GM10266 (cell line): ENCODE measurements around the gene TRIM41.
"Not testable (repeated sequence)": the region's sequence is repeated elsewhere in the genome, so short reads cannot be mapped to it uniquely, and the experiment has no call there.

Experiments
- DNase-seq: peaks from one replicate; pipeline ENCODE4 v3.0.0; 2012; ENCODE audit errors: extremely low spot score
- CTCF ChIP-seq: IDR thresholded peaks from 2 replicates; pipeline ENCODE4 v1.5.1; 2012; ENCODE audit warnings: mild to moderate bottlenecking, low read depth; ENCODE audit not compliant: control insufficient read depth, insufficient read depth; ENCODE audit errors: missing control alignments

The TRIM41 gene

DNA sequence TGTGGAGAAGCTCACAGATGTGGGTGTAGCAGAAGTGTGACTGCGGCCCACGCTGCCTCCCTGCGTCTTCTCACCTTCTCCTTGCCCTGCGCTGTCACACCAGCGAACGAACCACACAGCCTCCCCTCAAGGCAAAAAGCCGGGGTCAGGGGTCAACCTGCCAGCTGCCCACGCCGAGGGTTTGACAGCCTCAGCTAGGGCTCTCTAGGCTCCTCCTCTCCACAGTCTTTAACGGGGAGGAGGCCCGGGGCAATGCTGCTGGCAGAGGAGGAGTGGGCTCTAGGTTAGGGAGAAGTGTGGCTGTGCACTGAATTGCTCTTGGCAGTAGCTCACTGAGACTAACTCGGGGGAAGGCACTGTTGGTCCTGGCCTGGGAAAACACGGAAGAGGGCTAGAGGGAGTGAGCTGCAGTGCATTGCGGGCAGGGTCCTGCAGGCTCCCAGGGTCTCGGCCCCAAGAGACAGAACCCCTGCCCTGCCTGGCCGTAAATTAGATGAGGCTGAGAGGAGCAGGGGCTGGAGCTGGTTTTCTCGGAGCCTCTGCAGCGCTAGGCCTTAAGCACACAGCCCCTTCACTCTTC lies 42.1 kb downstream of the TRIM41 start:
- DNase-seq: no peak
- no peak for TF ChIP-seq CTCF

GRCh38 chr5:181267291-181267904 lies 44.3 kb downstream of the TRIM41 start:
- DNase-seq: not testable (repeated sequence)

DNA sequence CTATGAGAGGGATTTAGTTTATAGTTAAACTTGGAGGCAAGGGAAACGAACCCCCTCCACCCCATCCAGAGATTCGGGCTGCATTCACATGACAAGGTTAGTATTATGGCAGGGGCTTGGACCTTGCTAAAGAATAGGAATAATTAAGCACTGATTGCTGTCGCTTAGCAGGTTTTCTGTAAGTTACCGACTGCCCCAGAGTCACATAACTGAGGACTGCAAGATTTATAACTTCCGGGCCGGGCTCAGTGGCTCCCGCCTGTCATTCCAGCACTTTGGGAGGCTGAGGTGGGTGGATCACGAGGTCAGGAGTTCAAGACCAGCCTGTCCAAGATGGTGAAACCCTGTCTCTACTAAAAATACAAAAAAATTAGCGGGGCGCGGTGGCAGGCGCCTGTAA lies 44.8 kb downstream of the TRIM41 start:
- DNase-seq: not testable (repeated sequence)

- no peak for TF ChIP-seq CTCF
These were observed 48.0 kb downstream of the TRIM41 start for GRCh38 chr5:181271081-181271480.

DNA sequence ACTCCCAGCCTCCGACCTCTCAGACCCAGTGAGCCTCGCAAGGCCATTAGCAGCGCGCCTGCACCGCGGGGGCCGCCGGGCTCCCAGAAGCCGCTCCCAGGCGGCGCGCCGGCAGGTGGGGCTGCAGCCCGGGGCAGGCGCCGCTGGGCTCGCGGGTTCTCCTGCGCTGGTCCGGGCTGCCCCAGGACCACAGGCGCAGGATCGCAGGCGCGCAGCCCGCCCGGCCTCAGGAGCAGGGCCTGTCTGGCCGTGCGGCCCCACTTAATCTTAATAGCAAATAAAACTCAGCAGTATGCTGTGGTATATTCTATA lies 50.3 kb downstream of the TRIM41 start:
- peak; percentile 44 for TF ChIP-seq CTCF
- not testable (repeated sequence) for DNase-seq

More at GRCh38 chr5:181271081-181271480, 48.0 kb downstream of the TRIM41 start:
- DNase-seq: no peak

- DNase-seq: no peak
- no peak for TF ChIP-seq CTCF
These were observed 57.2 kb downstream of the TRIM41 start for GRCh38 chr5:181280251-181280762.

GRCh38 chr5:181281077-181281983 lies 58.2 kb downstream of the TRIM41 start:
- DNase-seq: no peak
- no peak for TF ChIP-seq CTCF

DNA sequence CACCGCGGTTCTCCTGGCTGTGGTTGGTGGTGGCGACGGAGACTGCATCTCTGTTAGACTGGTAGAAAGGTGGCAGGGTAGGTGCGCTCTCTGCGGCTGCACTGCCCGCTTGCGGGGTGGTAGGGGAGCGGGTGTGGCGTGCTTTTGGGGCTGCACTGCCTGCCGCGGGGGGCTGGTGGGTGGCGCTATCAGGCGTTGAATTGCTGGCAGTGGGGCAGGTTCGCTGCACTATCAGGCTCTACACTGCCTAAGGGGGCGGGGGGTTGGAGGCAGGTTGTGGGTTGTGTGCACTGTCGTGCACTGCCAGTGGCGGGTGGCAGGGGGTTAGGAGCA lies 58.9 kb downstream of the TRIM41 start:
- TF ChIP-seq CTCF: no peak
- no peak for DNase-seq

DNA sequence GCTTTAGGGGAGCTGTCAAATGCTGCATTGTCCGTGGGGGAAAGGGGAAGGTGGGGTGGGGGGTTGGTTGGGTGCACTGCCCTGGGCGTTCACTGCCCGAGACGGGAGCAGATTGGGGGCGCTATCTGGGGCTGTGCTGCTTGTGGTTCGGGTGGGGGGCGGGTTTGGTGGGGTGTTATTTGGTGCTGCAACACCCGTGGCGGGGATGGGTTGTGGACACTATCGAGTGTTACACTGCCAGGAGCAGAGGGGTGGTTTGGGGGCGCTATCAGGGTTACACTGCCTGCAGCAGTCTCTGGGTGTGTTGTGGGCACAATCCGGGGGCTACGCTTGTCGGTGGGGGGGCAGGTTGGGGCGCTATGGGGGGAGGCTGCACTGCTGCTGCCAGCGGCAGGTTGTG lies 59.3 kb downstream of the TRIM41 start:
- DNase-seq: not testable (repeated sequence)
